Fibroblast of lung (primary cell): ENCODE results near the gene SRPK3. TPM values are rescaled to one million over a fixed set of nuclear protein-coding genes. Genes with fewer than 3 reads are reported as not detected.

ENCODE experiments used
- DNase-seq, 2 donors: peaks; one replicate each; pipeline versions ENCODE4 v3.0.0 to v3.0.0-alpha.2; 2010; ENCODE audit warnings: low read depth in 2 of 2
- H2AFZ ChIP-seq: 2 replicates; pipeline ENCODE4 v1.5.1; 2012; ENCODE audit warnings: low read length, control low read depth, inconsistent platforms
- H3K27ac ChIP-seq: 2 replicates; pipeline ENCODE4 v1.5.1; 2011; ENCODE audit warnings: low read length, control low read depth; ENCODE audit not compliant: insufficient read depth
- H3K27me3 ChIP-seq: 2 replicates; pipeline ENCODE4 v1.5.1; 2011; ENCODE audit warnings: mild to moderate bottlenecking, low read length; ENCODE audit not compliant: control insufficient read depth, insufficient read depth
- H3K36me3 ChIP-seq: 2 replicates; pipeline ENCODE4 v1.5.1; 2011; ENCODE audit warnings: low read length; ENCODE audit not compliant: control insufficient read depth, insufficient read depth
- H3K4me1 ChIP-seq: 2 replicates; pipeline ENCODE4 v1.5.1; 2011; ENCODE audit warnings: low read length; ENCODE audit not compliant: control insufficient read depth, insufficient read depth; ENCODE audit errors: extremely low read depth
- H3K4me2 ChIP-seq: 2 replicates; pipeline ENCODE4 v1.5.1; 2011; ENCODE audit warnings: low read length, control low read depth; ENCODE audit not compliant: insufficient read depth; ENCODE audit errors: extremely low read depth
- H3K4me3 ChIP-seq, 4 experiments: fragments of 200-600 bp in 1 of 4; sonication (generic) in 1 of 4; replicated peaks in 1 of 4; 2 replicates each; pipeline ENCODE4 v1.5.1; 2011 to 2016; ENCODE audit warnings: low read length in 4 of 4, low read depth in 3 of 4, mild to moderate bottlenecking in 3 of 4, control low read depth in 2 of 4, inconsistent platforms in 1 of 4, mixed read lengths in 1 of 4; ENCODE audit not compliant: insufficient read depth in 1 of 4; ENCODE audit errors: control extremely low read depth in 1 of 4
- H3K79me2 ChIP-seq: 2 replicates; pipeline ENCODE4 v1.5.1; 2012; ENCODE audit warnings: mild to moderate bottlenecking, low read length, inconsistent platforms; ENCODE audit not compliant: control insufficient read depth, insufficient read depth
- H3K9ac ChIP-seq: 2 replicates; pipeline ENCODE4 v1.5.1; 2011; ENCODE audit warnings: mild to moderate bottlenecking, low read length, control low read depth; ENCODE audit not compliant: insufficient read depth
- H3K9me3 ChIP-seq: 2 replicates; pipeline ENCODE4 v1.5.1; 2012; ENCODE audit warnings: low read depth, low read length; ENCODE audit not compliant: control insufficient read depth, insufficient read depth
- H4K20me1 ChIP-seq: 2 replicates; pipeline ENCODE4 v1.5.1; 2011; ENCODE audit warnings: low read length; ENCODE audit not compliant: control insufficient read depth, insufficient read depth; ENCODE audit errors: extremely low read depth
- EZH2 ChIP-seq: IDR thresholded peaks from 2 replicates; pipeline ENCODE4 v1.5.1; 2012; ENCODE audit warnings: low read length, control low read depth, mild to moderate bottlenecking; ENCODE audit errors: missing control alignments
- polyA plus RNA-seq, 2 donors: library from polyadenylated mRNA; depleted of rRNA in 1 of 2; stranded (reverse) in 1 of 2; unstranded in 1 of 2; fragments of >200 nt; gene quantifications; 2 replicates each; pipeline ENCODE4 v1.2.1, GENCODE V29; 2011 to 2012; ENCODE audit warnings: missing spikeins in 1 of 2
- total RNA-seq: library from RNA; depleted of rRNA; stranded (reverse); fragments of >200 nt; gene quantifications from 2 replicates; pipeline ENCODE4 v1.2.1, GENCODE V29; 2014
- TF ChIP-seq, protein P1 (sequence below), 2 donors: IDR thresholded peaks in 1 of 2; conservative IDR thresholded peaks in 1 of 2; 1 replicate in 1 of 2; 2 replicates in 1 of 2; pipeline ENCODE4 v1.5.1; 2011 to 2012; ENCODE audit warnings: low read length in 2 of 2, control low read depth in 1 of 2, inconsistent platforms in 1 of 2, low read depth in 1 of 2, mild to moderate bottlenecking in 1 of 2

Gene SRPK3
- total and polyA plus RNA-seq, 2 donors (not counting 1 experiment from before 2014, with no cell fraction given), result 0.40 to 0.83 TPM

DNA sequence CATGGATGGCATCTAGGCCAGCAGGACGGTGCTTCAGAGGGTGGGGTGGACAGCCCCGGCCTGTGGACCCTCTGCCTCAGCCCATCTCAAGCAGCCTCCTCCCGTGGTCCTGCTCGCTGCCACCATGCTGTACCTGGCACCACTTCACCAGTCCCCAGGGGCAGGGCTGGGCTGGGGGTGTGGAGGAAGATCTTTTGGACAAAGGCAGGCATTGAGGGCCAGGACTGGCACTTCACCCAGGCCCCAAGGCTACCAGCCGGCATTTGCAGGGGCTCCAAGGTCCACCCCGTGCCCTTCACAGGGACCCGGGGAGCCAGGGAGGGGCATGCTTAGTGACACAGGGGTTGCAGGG, 16.1 kb upstream of the SRPK3 start:
- Histone ChIP-seq H2AFZ (no peak overlapping the region), H3K9ac (no peak overlapping the region), H3K9me3 (no peaks in the 10 kb centered on the region), H3K27me3 (no peaks in the 10 kb centered on the region), H3K36me3 (no peaks in the 10 kb centered on the region), H3K79me2 (no peaks in the 10 kb centered on the region), H3K4me3 (peak overlapping the region in 1 of 4 experiments; percentile 48), H3K27ac (no peak overlapping the region), H4K20me1 (no peaks in the 10 kb centered on the region), H3K4me2 (no peak overlapping the region), H3K4me1 (peaks cover 3% of the 10 kb centered on the region)
- no peak for TF ChIP-seq EZH2
- TF ChIP-seq, protein P1, sequence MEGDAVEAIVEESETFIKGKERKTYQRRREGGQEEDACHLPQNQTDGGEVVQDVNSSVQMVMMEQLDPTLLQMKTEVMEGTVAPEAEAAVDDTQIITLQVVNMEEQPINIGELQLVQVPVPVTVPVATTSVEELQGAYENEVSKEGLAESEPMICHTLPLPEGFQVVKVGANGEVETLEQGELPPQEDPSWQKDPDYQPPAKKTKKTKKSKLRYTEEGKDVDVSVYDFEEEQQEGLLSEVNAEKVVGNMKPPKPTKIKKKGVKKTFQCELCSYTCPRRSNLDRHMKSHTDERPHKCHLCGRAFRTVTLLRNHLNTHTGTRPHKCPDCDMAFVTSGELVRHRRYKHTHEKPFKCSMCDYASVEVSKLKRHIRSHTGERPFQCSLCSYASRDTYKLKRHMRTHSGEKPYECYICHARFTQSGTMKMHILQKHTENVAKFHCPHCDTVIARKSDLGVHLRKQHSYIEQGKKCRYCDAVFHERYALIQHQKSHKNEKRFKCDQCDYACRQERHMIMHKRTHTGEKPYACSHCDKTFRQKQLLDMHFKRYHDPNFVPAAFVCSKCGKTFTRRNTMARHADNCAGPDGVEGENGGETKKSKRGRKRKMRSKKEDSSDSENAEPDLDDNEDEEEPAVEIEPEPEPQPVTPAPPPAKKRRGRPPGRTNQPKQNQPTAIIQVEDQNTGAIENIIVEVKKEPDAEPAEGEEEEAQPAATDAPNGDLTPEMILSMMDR (conservative IDR thresholded peaks at IDR 0.05 in 1 of 2, IDR thresholded peaks at IDR 0.05 in 1 of 2; ENCODE audit: low read depth in 1 of 2, low read length in 2 of 2), result no peak
- no peak for DNase-seq

DNA sequence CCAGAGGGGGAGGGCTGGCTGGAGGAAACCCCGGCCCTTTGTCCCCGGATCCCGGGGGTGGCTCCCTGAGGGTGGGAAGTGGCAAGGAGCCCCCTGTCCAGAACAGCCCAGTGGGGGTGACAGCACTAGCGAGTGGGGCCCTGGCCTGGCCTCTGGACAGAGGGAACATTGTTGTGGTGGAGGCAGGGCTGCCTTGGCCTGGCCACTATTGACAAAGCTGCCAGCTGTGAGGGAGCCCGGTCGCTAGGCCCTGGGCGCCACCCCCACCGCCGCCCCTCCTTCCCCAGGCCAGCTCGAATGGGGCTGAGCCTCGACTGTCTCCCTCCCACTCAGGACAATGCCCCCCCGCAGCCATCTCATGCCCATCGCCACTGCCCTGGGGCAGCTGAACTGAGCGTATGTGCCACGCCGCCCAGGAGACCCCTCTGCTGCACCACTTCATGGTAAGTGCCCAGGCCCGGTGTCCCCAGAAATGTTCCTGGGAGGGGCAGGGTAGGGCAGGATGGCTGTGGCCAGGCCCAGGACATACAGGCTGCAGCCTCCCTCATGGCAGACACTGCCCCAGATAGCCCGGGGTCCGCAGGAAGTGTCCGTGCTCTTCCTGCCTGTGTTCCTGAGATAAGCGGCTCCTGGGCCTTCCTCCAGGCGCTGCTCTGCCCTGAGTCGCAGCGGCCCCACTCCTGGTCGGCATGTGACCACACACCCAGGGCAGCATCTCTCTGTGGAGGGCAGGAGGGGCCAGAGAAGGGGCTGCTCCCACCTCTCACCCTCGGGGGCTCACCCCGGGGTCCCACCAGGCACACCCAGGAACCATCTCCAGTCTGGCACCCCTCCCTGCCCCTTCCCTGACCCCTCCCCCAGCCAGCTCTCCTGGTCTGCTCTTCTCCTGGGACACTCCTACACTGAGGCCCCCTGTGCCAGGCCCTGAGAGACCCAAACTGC, 15.4 kb upstream of the SRPK3 start:
- no peaks in the 10 kb centered on the region for H4K20me1 ChIP-seq
- H3K4me1 ChIP-seq, result peaks cover 3% of the 10 kb centered on the region
- H3K36me3 ChIP-seq, result no peaks in the 10 kb centered on the region
- H3K9me3 ChIP-seq, result no peaks in the 10 kb centered on the region
- no peak for TF ChIP-seq EZH2
- TF ChIP-seq, protein P1 (conservative IDR thresholded peaks at IDR 0.05 in 1 of 2, IDR thresholded peaks at IDR 0.05 in 1 of 2; ENCODE audit: low read depth in 1 of 2, low read length in 2 of 2), result no peak
- DNase-seq, result peak in 1 of 2 donors; percentile 14
- no peak overlapping the region for H2AFZ ChIP-seq
- peak overlapping the region in 1 of 4 experiments; percentile 22 for H3K4me3 ChIP-seq
- H3K27me3 ChIP-seq, result no peaks in the 10 kb centered on the region
- no peak overlapping the region for H3K9ac ChIP-seq
- no peaks in the 10 kb centered on the region for H3K79me2 ChIP-seq
- H3K4me2 ChIP-seq, result peak overlapping the region; percentile 44
- H3K27ac ChIP-seq, result no peak overlapping the region

DNA sequence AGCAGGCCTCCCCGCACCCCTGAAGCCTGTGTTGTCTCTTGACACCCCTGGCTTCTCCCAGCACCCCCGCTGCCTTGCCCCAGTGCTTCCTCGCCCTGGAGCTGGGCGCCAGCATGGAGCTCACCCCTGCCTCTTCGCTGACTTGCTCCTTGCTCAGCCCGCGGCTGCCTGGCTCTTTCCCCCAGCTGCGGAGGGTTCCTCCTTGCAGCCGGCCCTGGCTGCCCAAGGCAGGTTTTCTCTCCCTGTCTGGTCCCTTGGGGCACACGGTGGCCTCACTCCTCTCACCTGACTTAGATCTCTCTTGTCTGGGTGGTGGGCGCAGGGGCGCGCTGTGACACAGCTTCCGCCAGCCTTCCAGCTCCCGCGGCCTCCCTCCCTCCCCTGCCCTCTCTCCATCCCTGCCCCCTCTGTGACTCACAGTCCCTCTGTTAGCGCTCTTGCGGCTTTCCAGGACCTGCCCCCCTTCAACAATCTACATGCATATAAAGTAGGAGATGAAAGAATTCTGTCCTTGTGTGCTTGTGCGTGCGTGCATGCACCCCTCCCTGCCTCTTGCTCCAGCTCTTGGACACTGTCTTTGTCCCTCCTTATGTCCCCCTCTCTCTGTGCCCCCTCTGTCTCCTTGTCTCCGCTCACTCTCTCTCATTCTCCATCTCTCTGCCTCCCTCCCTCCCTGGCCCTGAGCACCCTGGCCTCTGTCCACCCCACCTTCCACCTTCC, 14.6 kb upstream of the SRPK3 start:
- H2AFZ ChIP-seq, result no peak overlapping the region
- H3K36me3 ChIP-seq, result no peaks in the 10 kb centered on the region
- peak; percentile 67 to 76 for DNase-seq
- H3K79me2 ChIP-seq, result no peaks in the 10 kb centered on the region
- H3K27ac ChIP-seq, result no peak overlapping the region
- no peaks in the 10 kb centered on the region for H3K27me3 ChIP-seq
- H3K9me3 ChIP-seq, result no peaks in the 10 kb centered on the region
- H3K4me1 ChIP-seq, result peaks cover 3% of the 10 kb centered on the region
- H3K9ac ChIP-seq, result no peak overlapping the region
- H3K4me2 ChIP-seq, result peak overlapping the region; percentile 44
- H3K4me3 ChIP-seq, result peak overlapping the region in 1 of 4 experiments; percentile 22
- H4K20me1 ChIP-seq, result no peaks in the 10 kb centered on the region
- TF ChIP-seq EZH2, result no peak
- TF ChIP-seq, protein P1 (conservative IDR thresholded peaks at IDR 0.05 in 1 of 2, IDR thresholded peaks at IDR 0.05 in 1 of 2; ENCODE audit: low read depth in 1 of 2, low read length in 2 of 2), result no peak
